Measurements from ENCODE around the gene HPGD. TPM values are rescaled to one million over a fixed set of nuclear protein-coding genes. Genes with fewer than 3 reads are reported as not detected.

The HPGD gene
- total and polyA plus RNA-seq, 12 donors = 3.6 to 443 (median 18.4) TPM

GRCh38 chr4:174561560-174561959, 39.3 kb upstream of the HPGD start:
- Histone ChIP-seq H3K4me1 (replicated peaks in 1 of 2) (no peaks in the 10 kb centered on the region), H3K4me3 (no peak overlapping the region)

DNA sequence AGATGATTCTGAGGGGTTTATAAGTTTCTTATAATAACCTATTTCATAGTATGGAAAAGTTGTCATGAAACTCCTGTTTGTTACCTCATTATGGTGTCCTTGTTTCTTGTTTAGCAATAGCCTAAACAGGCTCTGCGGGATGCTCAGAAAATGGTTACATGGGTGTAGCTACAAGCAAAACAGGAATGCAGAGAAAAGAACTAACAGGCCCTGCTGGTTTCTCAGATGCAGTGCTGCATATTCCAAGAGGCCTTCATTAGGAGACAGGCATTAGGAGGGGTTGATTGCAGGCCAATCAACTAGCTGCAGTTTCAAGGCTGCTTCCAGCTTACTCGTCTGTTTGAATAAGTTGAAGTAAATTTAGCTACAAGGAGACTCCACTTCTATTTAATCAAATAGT, 37.6 kb upstream of the HPGD start:
- Histone ChIP-seq H3K27me3 (no peaks in the 10 kb centered on the region), H3K27ac (no peak overlapping the region), H3K4me1 (replicated peaks in 1 of 2) (no peaks in the 10 kb centered on the region), H3K36me3 (replicated peaks in 1 of 2) (no peaks in the 10 kb centered on the region), H3K4me3 (no peak overlapping the region), H3K9me3 (replicated peaks in 1 of 3) (no peaks in the 10 kb centered on the region)
- no peak for TF ChIP-seq CTCF (IDR thresholded peaks at IDR 0.05)
- no peak for TF ChIP-seq POLR2A (IDR thresholded peaks at IDR 0.05)
- WGBS, 4 donors = 51 to 65% (median 57%) methylated on average over 2 of the region's 2 CpGs
- no peak for DNase-seq
- intact Hi-C loops (cut with DNase I) = no loop called here

More at GRCh38 chr4:174561560-174561959, 39.3 kb upstream of the HPGD start:
- WGBS, 4 donors = 26 to 39% (median 28%) methylated on average over 2 of the region's 2 CpGs
- TF ChIP-seq POLR2A (IDR thresholded peaks at IDR 0.05) = no peak
- TF ChIP-seq CTCF (IDR thresholded peaks at IDR 0.05) = no peak
- Histone ChIP-seq H3K27ac (no peak overlapping the region), H3K9me3 (replicated peaks in 1 of 3) (no peaks in the 10 kb centered on the region), H3K36me3 (replicated peaks in 1 of 2) (no peaks in the 10 kb centered on the region), H3K27me3 (no peaks in the 10 kb centered on the region)
- intact Hi-C loops (cut with DNase I) = no loop called here
- no peak for DNase-seq

DNA sequence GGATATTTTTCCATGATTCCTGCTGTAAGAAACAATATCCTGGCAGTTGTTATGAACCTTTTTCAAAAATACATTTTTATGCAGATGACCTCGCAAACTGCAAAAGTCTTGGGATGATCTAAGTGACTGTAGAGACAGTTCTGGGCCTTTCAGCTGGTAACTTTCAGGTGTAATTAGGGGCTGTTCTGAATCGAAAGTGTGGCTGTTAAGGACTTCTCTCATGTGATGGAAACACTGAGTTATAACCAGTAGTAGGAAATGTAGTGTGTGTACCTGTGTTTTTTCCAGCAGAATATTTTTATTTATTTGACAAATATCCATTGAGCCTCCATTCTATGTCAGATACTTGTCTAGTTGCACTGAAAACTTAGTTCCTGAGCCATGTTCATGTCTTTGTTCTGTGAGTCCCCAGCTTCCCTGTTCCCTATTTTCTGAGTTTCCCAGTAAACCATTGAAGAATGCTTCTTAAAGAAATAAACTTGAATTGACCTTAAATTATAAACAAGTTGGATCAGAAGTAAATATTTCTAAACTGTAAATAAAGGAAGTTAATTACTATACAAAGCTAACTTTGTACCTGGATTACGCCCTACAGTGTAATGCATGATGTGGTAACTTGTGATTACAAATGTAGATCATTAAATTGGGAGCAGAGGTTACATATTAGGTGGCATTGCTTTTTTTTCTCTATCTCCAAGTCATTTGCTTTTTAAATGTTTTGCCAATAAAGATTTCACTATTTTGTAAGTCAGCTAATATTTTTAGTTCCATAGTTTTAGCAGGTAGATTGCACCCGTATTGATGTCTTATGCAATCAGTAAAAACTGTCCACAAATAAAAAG, 33.7 kb upstream of the HPGD start:
- no peak for TF ChIP-seq CTCF (IDR thresholded peaks at IDR 0.05)
- TF ChIP-seq POLR2A (IDR thresholded peaks at IDR 0.05) = no peak
- H3K27me3 ChIP-seq = no peaks in the 10 kb centered on the region
- H3K4me1 ChIP-seq (replicated peaks in 1 of 2) = no peaks in the 10 kb centered on the region
- H3K36me3 ChIP-seq (replicated peaks in 1 of 2) = no peaks in the 10 kb centered on the region
- H3K9me3 ChIP-seq (replicated peaks in 1 of 3) = no peaks in the 10 kb centered on the region
- intact Hi-C loops (cut with DNase I) = no loop called here
- no peak overlapping the region for H3K4me3 ChIP-seq
- no peak for DNase-seq
- WGBS, 4 donors = 77 to 86% (median 84%) methylated on average over 4 of the region's 4 CpGs
- no peak overlapping the region for H3K27ac ChIP-seq

GRCh38 chr4:174554231-174554728, 32.0 kb upstream of the HPGD start:
- no peaks in the 10 kb centered on the region for H3K36me3 ChIP-seq (replicated peaks in 1 of 2)
- H3K27ac ChIP-seq = no peak overlapping the region
- no peaks in the 10 kb centered on the region for H3K9me3 ChIP-seq (replicated peaks in 1 of 3)
- DNase-seq = no peak
- H3K4me3 ChIP-seq = no peak overlapping the region
- no peaks in the 10 kb centered on the region for H3K27me3 ChIP-seq
- no peak for TF ChIP-seq CTCF (IDR thresholded peaks at IDR 0.05)
- no peak for TF ChIP-seq POLR2A (IDR thresholded peaks at IDR 0.05)
- H3K4me1 ChIP-seq (replicated peaks in 1 of 2) = no peaks in the 10 kb centered on the region
- intact Hi-C loops (cut with DNase I) = no loop called here
